ENCODE data around the gene PICALM. TPM values are rescaled to one million over a fixed set of nuclear protein-coding genes. Genes with fewer than 3 reads are reported as not detected.

PICALM gene
- total and polyA plus RNA-seq, 4 donors = 56.8 to 454 (median 152) TPM

DNA sequence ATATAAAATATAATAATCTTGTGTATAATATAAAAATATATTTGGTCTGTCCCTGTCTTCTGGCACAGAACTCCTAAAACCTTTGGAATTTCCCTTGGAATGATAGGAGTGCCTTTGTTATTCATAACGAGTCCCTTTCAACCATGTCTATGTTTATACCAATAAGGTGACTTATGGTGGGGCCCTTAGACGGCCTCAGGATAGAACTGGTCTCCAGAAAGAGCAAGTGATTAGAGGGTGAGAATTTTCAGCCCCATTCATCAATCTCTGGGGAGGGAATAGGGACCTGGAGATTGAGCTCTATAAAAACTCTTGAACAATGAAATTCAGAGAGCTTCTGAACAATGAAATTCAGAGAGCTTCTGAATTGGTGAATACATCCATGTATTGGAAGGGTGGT lies 18.4 kb upstream of the PICALM start:
- Histone ChIP-seq H3K9me3 (ENCODE audit: control insufficient read depth in 4 of 4, insufficient read depth in 3 of 4, low read length in 3 of 4) (no peaks in the 10 kb centered on the region), H3K27ac (ENCODE audit: low read depth in 1 of 2, low read length in 1 of 2) (no peak overlapping the region), H3K9ac (ENCODE audit: insufficient read depth in 1 of 2, low read length in 2 of 2) (no peak overlapping the region), H3K36me3 (ENCODE audit: control insufficient read depth in 4 of 4, insufficient read depth in 4 of 4, low read length in 4 of 4) (no peaks in the 10 kb centered on the region), H3K4me3 (no peak overlapping the region), H3K4me1 (ENCODE audit: control insufficient read depth in 5 of 5, insufficient read depth in 5 of 5, low read length in 5 of 5) (peaks cover 0 to 2% (median 0%) of the 10 kb centered on the region in 5 donors), H3K27me3 (ENCODE audit: control insufficient read depth in 3 of 3, insufficient read depth in 3 of 3, low read length in 2 of 3) (no peaks in the 10 kb centered on the region)
- WGBS, 2 donors = 71 to 84% methylated on average over 2 of the region's 2 CpGs
- DNase-seq (no peak), ATAC-seq (ENCODE audit: insufficient read depth, low FRiP score) (no peak)
- TF ChIP-seq, protein P1, sequence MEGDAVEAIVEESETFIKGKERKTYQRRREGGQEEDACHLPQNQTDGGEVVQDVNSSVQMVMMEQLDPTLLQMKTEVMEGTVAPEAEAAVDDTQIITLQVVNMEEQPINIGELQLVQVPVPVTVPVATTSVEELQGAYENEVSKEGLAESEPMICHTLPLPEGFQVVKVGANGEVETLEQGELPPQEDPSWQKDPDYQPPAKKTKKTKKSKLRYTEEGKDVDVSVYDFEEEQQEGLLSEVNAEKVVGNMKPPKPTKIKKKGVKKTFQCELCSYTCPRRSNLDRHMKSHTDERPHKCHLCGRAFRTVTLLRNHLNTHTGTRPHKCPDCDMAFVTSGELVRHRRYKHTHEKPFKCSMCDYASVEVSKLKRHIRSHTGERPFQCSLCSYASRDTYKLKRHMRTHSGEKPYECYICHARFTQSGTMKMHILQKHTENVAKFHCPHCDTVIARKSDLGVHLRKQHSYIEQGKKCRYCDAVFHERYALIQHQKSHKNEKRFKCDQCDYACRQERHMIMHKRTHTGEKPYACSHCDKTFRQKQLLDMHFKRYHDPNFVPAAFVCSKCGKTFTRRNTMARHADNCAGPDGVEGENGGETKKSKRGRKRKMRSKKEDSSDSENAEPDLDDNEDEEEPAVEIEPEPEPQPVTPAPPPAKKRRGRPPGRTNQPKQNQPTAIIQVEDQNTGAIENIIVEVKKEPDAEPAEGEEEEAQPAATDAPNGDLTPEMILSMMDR (IDR thresholded peaks at IDR 0.05; ENCODE audit: control extremely low read depth, extremely low read depth) = no peak

DNA sequence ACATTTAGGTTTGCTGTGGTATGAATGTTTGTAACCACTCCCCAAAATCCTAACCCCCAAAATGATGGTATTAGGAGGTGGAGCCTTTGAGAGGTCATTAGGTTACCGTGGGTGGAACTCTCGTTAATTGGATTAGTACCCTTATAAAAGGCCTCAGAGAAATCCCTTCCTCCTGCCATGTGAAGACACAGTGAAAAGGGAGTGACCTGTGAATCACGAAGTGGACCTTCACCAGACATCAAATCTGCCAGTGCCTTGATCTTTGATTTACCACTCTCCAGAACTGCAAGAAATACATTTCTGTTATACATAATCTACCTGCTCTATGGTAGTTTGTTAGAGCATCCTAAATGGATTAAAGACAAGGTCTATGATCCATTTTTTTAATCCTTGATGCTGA lies 12.6 kb upstream of the PICALM start:
- 93% methylated on average over 3 of the region's 3 CpGs for WGBS, 2 donors
- Histone ChIP-seq H3K9me3 (ENCODE audit: control insufficient read depth in 4 of 4, insufficient read depth in 3 of 4, low read length in 3 of 4) (no peaks in the 10 kb centered on the region), H3K4me3 (no peak overlapping the region), H3K27me3 (ENCODE audit: control insufficient read depth in 3 of 3, insufficient read depth in 3 of 3, low read length in 2 of 3) (no peaks in the 10 kb centered on the region), H3K9ac (ENCODE audit: insufficient read depth in 1 of 2, low read length in 2 of 2) (no peak overlapping the region), H3K36me3 (ENCODE audit: control insufficient read depth in 4 of 4, insufficient read depth in 4 of 4, low read length in 4 of 4) (no peaks in the 10 kb centered on the region), H3K27ac (ENCODE audit: low read depth in 1 of 2, low read length in 1 of 2) (no peak overlapping the region), H3K4me1 (ENCODE audit: control insufficient read depth in 5 of 5, insufficient read depth in 5 of 5, low read length in 5 of 5) (no peaks in the 10 kb centered on the region)
- TF ChIP-seq, protein P1 (IDR thresholded peaks at IDR 0.05; ENCODE audit: control extremely low read depth, extremely low read depth) = no peak
- ATAC-seq (ENCODE audit: insufficient read depth, low FRiP score) (no peak), DNase-seq (no peak)

DNA sequence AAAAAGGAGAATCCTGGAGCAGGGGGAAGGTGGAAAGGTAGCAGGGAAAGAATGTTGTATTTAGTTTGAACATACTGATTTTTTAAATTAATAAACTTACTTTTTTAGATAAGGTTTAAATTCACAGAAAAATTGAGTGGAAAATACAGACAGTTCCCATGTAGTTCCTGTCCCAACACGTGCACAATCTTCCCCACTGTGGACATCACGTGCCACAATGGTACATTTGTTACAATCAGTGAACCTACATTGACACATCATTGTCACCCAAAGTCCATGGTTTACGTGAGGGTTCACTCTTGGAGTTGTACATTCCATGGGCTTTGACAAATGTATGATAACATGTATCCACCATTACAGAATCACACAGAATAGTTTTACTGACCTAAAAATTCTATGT lies 10.5 kb upstream of the PICALM start:
- Histone ChIP-seq H3K36me3 (ENCODE audit: control insufficient read depth in 4 of 4, insufficient read depth in 4 of 4, low read length in 4 of 4) (no peaks in the 10 kb centered on the region), H3K27ac (ENCODE audit: low read depth in 1 of 2, low read length in 1 of 2) (no peak overlapping the region)
- 89% methylated on average over 3 of the region's 3 CpGs for WGBS, 2 donors

More for the DNA sequence above, 10.5 kb upstream of the PICALM start:
- H3K4me3 ChIP-seq = no peak overlapping the region
- TF ChIP-seq, protein P1 (IDR thresholded peaks at IDR 0.05; ENCODE audit: control extremely low read depth, extremely low read depth) = no peak
- no peak overlapping the region for H3K9ac ChIP-seq (ENCODE audit: insufficient read depth in 1 of 2, low read length in 2 of 2)
- H3K27me3 ChIP-seq (ENCODE audit: control insufficient read depth in 3 of 3, insufficient read depth in 3 of 3, low read length in 2 of 3) = no peaks in the 10 kb centered on the region
- ATAC-seq (ENCODE audit: insufficient read depth, low FRiP score) = no peak
- H3K4me1 ChIP-seq (ENCODE audit: control insufficient read depth in 5 of 5, insufficient read depth in 5 of 5, low read length in 5 of 5) = no peaks in the 10 kb centered on the region
- no peak for DNase-seq
- no peaks in the 10 kb centered on the region for H3K9me3 ChIP-seq (ENCODE audit: control insufficient read depth in 4 of 4, insufficient read depth in 3 of 4, low read length in 3 of 4)

Data from lung (tissue), 12 donors.